HEK293T (cell line): ENCODE data around the gene ILDR2.

Experiments used
- BHLHE40 ChIP-seq: fragments of 450-650 bp; IDR thresholded peaks from 2 replicates; pipeline ENCODE4 v1.6.1; 2016; ENCODE audit warnings: mild to moderate bottlenecking, moderate library complexity, borderline replicate concordance
- ELF4 ChIP-seq: fragments of 450-650 bp; IDR thresholded peaks from 2 replicates; pipeline ENCODE4 v1.6.1; 2017; ENCODE audit warnings: antibody characterized with exemption
- FOXA1 ChIP-seq: fragments of 450-650 bp; IDR thresholded peaks from 2 replicates; pipeline ENCODE4 v1.6.1; 2016; ENCODE audit warnings: mild to moderate bottlenecking
- FOXK2 ChIP-seq: fragments of 450-650 bp; IDR thresholded peaks from 2 replicates; pipeline ENCODE4 v1.6.1; 2016; ENCODE audit warnings: mild to moderate bottlenecking
- LEF1 ChIP-seq: fragments of 450-650 bp; IDR thresholded peaks from 2 replicates; pipeline ENCODE4 v1.6.1; 2017; ENCODE audit warnings: mild to moderate bottlenecking, borderline replicate concordance
- NFRKB ChIP-seq: fragments of 450-650 bp; IDR thresholded peaks from 2 replicates; pipeline ENCODE4 v1.6.1; 2016; ENCODE audit warnings: mild to moderate bottlenecking, moderate library complexity
- PKNOX1 ChIP-seq: fragments of 450-650 bp; IDR thresholded peaks from 2 replicates; pipeline ENCODE4 v1.6.1; 2016
- SP1 ChIP-seq: fragments of 450-650 bp; IDR thresholded peaks from 2 replicates; pipeline ENCODE4 v1.6.1; 2017
- SUZ12 ChIP-seq: fragments of 450-650 bp; IDR thresholded peaks from 2 replicates; pipeline ENCODE4 v1.6.1; 2016; ENCODE audit warnings: mild to moderate bottlenecking
- TARDBP ChIP-seq: fragments of 450-650 bp; IDR thresholded peaks from 2 replicates; pipeline ENCODE4 v1.6.1; 2016

GRCh38 chr1:166906647-166907046 lies 68.7 kb downstream of the ILDR2 start:
- TF ChIP-seq LEF1 (no peak), SUZ12 (no peak), FOXA1 (no peak), BHLHE40 (no peak), FOXK2 (no peak), SP1 (no peak), PKNOX1 (no peak), ELF4 (no peak), NFRKB (no peak), TARDBP (no peak)
